Stimulated activated CD8-positive, alpha-beta memory T cell treated with anti-CD3 and anti-CD28 coated beads, Interleukin-15, amount 100 ng/mL, for 48 hours (primary cell): ENCODE measurements around the gene CHST6.
"Not testable (repeated sequence)": the region's sequence is repeated elsewhere in the genome, so short reads cannot be mapped to it uniquely, and the experiment has no call there.

Source experiments
- DNase-seq, 2 donors: peaks; one replicate each; pipeline ENCODE4 v3.0.0-alpha.2; 2020; ENCODE audit warnings: low read depth in 2 of 2

Gene CHST6

DNA sequence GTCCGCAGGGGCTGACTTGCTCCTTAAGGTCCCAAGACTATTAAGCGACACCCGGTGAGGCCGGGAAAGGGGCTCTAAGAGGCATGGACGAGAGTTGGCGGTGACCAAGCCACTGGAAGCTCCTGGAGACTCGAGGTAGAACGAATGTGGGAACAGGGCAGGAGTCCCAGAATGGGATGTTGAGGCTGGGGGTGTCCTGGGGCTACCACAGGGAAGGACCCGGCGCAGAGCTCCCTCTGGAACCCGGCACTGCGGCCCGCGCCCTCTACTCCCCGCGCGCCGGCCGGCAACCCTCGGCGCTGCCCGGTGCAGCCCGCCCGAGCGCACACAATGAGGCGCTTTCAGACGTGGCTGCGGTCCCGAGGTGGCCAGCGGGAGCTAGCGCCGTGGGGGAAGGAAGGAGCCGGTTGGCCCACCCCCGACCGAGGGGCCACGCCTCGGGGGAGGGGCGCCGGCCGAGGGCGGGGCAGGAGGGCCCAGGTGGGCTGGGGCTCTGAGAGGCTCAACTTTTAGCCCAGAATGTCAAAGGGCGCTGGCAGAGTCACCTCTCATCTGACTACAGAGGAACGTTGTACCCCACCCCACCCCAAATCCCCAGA, at the start of gene CHST6:
Gene CHST6, minus strand, starts transcription at position 366 of the 599 bp plus-strand sequence. CDS start 15,613 bp downstream, outside the sequence.
- DNase-seq: peak in 1 of 2 donors; percentile 15

DNA sequence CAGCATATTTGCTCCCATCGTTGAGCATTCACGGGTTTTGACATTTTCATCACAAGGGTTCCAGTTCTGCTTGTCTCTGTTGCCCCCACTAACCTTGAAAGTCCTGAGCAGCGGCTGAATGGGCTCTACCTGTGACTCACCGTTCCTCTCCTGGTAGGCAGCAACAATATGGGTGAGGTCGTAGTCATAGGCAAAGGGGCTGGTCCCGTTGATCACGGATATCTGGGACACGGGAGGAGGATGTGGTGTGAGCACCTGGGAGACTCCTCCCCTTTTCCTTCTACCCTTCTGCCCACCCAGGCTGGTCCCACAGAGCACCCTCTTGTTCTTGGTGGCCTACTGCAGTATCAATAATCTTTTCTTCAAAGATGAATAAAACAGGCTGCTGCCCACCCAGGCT, 47.2 kb upstream of the CHST6 start:
- DNase-seq: not testable (repeated sequence)

GRCh38 chr16:75541236-75541635, 46.0 kb upstream of the CHST6 start:
- DNase-seq: no peak

GRCh38 chr16:75538882-75539565, 43.8 kb upstream of the CHST6 start:
- DNase-seq: not testable (repeated sequence)

GRCh38 chr16:75537776-75538175, 42.5 kb upstream of the CHST6 start:
- DNase-seq: no peak

- DNase-seq: no peak
Observed at GRCh38 chr16:75535901-75536300, 40.7 kb upstream of the CHST6 start, which contains the start of gene CHST5. CHST5 (minus strand) TSS chr16:75536108; CDS start chr16:75530384, 5,724 bp downstream.

DNA sequence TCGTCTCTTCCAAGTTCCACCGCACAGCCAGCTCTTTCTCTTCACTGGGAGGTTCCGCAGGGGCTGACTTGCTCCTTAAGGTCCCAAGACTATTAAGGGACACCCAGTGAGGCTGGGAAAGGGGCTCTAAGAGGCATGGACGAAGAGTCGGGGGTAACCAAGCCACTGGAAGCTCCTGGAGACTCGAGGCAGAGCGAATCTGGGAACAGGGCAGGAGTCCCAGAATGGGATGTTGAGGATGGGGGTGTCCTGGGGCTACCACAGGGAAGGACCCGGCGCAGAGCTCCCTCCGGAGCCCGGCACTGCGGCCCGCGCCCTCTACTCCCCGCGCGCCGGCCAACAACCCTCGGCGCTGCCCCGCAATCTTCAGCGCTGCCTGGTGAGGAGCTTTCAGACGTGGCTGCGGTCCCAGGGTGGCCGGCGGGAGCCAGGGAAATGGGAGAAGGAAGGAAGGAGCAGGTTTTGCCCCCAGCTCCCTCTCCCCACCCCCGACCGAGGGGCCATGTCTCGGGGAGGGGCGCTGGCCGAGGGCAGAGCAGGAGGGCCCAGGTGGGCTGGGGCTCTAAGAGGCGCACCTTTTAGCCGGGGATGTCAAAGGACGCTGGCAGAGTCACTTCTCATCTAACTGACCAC, 40.1 kb upstream of the CHST6 start:
- no peak for DNase-seq

GRCh38 chr16:75534560-75535205, 39.4 kb upstream of the CHST6 start:
- DNase-seq: no peak

DNA sequence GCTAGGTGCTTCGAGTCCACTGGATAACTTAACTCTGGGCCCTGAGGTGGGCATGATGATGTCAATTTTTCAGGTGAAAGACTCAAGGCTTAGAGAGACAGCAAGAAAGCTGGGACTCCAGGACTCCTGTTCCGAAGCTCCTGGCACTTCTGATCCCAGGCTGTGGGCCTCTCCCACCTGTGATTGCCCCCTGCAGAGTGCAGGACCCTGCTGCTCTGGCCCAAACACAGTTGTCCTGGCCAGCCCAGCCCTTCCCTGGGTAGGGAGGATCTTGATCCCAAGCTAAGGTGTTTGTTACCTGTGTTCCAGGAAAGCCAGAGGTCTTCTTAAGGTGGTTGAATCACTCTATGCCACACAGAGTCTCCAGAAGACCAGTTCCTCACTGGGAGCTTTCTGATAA, 37.5 kb upstream of the CHST6 start:
- DNase-seq: no peak

DNA sequence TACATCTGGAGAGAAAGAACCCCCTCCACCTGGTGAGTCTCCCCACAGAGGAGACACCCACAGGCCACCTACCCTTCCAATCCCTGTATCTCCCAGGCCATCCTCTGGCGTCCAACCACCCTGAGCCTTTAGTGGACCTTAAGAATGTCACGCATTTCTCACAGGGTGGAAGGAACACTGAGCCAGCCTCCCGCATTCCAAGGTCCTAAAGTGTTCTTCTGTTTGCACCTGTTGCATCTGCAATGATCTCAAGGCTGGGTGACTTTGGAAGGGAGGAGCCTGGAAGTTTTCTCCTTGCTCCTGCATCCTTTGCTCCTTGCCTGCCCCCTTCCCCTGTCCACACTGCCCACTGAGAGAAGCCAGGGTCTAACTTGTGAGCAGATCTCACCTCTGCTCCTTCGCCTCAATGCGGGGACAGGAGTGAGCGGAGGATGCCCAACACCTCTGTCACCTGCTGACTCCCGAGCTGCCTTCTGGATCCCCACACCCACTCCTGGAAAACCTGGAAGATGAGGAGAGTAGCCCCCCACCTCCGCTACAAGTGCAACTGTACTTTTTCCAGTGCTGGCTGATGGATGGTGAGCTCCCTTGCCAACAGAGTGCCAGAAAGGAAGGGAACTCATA, 37.0 kb upstream of the CHST6 start:
- no peak for DNase-seq

DNA sequence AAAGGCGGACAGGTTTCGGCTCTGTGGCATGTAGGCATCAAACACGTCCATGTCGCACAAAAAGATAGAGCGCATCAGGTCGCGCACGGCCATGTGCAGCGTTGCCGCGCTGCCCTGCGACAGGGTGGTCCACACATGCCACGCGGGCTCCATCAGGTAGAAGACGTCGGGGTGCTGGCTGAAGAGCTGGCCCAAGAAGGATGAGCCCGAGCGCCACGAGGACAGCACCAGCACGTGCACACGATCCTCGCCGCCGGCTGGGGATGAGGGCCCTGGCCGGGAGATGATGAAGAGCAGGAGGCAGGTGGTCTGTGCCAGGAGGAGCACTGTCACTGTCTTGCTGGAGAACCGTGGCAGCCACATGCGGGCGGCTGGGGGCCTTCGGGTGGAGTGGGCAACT, 34.7 kb upstream of the CHST6 start:
- no peak for DNase-seq

GRCh38 chr16:75529056-75529905, 34.0 kb upstream of the CHST6 start:
- DNase-seq: no peak

DNA sequence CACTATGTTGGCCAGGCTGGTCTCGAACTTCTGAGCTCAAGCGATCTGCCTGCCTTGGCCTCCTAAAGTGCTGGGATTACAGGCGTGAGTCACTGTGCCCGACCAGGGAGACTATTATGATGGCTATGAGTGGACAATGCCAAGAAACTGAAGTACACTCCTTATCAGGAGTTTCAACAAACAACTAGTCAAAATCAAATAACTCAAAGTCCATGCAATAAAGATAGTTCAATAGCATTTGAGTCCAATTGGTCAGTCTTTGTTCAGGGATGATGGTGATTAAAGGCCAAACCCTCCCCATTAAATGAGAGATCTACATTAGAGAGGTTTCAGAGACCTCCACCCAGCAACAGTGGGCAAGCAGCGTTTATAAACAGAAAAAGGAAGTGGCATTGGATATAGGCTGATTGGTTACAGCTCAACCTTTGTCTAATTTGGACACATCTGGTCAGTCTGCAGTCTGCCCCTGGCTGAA, 32.6 kb upstream of the CHST6 start:
- DNase-seq: no peak

GRCh38 chr16:75526032-75526790, 31.0 kb upstream of the CHST6 start:
- no peak for DNase-seq

- no peak for DNase-seq
Observed at GRCh38 chr16:75519175-75519574, 23.9 kb upstream of the CHST6 start.

- DNase-seq: not testable (repeated sequence)
Observed at GRCh38 chr16:75516189-75516966, 21.1 kb upstream of the CHST6 start.

- no peak for DNase-seq
Observed at GRCh38 chr16:75514296-75514695, 19.1 kb upstream of the CHST6 start.

GRCh38 chr16:75506574-75506973, 11.3 kb upstream of the CHST6 start:
- no peak for DNase-seq

DNA sequence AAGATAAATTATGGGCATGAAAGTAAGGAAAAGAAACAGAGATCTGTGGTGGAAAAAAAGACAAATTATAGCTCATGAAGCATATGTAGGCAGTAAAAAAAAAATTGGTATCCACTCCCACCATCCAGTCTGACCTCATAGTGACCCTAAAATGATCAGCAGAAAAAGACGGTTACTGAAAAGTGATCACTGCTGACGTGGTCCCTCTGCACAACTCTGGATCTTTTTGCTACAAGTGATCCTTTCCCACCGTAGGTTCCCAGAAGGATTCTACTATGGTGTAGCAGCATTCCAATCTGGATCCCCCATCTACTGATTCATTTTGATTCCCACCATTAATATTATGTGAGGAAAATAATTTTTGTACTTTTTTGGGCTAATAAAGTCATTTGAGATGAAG, 10.9 kb upstream of the CHST6 start:
- no peak for DNase-seq
